Neutrophil (primary cell): ENCODE results near the gene SUSD4.

Source experiments
- H3K27ac ChIP-seq: fragments of 200-600 bp; sonication (generic); 2 replicates; pipeline ENCODE4 v1.5.1; 2016; ENCODE audit warnings: mild to moderate bottlenecking, moderate library complexity
- H3K27me3 ChIP-seq: fragments of 200-600 bp; sonication (generic); 2 replicates; pipeline ENCODE4 v1.6.0; 2016; ENCODE audit warnings: mild to moderate bottlenecking
- H3K36me3 ChIP-seq: fragments of 200-600 bp; sonication (generic); 2 replicates; pipeline ENCODE4 v1.5.1; 2017
- H3K4me1 ChIP-seq, 2 experiments: fragments of 200-600 bp in 1 of 2; sonication (generic) in 1 of 2; 1 replicate in 1 of 2; 2 replicates in 1 of 2; pipeline versions ENCODE4 v1.5.1 to v1.6.1; 2013 to 2016; ENCODE audit warnings: low read depth in 1 of 2, low read length in 1 of 2, mild to moderate bottlenecking in 1 of 2, moderate library complexity in 1 of 2; ENCODE audit not compliant: control insufficient read depth in 1 of 2, insufficient read depth in 1 of 2
- H3K4me3 ChIP-seq, 2 experiments: fragments of 200-600 bp in 1 of 2; sonication (generic) in 1 of 2; 1 replicate in 1 of 2; 2 replicates in 1 of 2; pipeline ENCODE4 v1.5.1; 2013 to 2016; ENCODE audit warnings: low read depth in 1 of 2, low read length in 1 of 2, mild to moderate bottlenecking in 1 of 2, moderate library complexity in 1 of 2
- H3K9me3 ChIP-seq: fragments of 200-600 bp; sonication (generic); 2 replicates; pipeline ENCODE4 v1.5.1; 2016
- TF ChIP-seq, protein P1 (sequence below): fragments of 200-600 bp; sonication (generic); IDR thresholded peaks from 2 replicates; pipeline ENCODE4 v1.5.1; 2016; ENCODE audit warnings: antibody characterized with exemption

SUSD4 gene

DNA sequence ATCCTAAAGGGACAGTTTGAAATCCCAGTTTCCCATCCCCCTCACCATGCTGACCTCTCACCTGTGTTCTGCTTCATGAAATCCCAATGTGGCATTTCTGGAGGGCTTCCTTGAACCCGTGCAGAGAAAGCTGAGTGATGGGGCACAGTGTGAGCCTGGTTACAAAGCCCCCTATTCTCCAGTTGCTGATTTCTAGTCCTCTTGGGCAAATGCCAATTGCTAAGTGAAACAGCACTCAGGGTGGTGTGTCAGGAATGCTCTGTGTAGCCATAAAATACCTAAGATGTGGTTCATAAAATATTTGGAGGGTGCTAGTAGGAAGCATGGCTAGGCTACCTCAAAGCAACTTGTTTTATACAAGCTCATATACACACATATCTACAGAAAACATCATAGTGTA, 32.0 kb downstream of the SUSD4 start:
- no peaks in the 10 kb centered on the region for H3K9me3 ChIP-seq
- H3K4me1 ChIP-seq: no peaks in the 10 kb centered on the region
- TF ChIP-seq, protein P1, sequence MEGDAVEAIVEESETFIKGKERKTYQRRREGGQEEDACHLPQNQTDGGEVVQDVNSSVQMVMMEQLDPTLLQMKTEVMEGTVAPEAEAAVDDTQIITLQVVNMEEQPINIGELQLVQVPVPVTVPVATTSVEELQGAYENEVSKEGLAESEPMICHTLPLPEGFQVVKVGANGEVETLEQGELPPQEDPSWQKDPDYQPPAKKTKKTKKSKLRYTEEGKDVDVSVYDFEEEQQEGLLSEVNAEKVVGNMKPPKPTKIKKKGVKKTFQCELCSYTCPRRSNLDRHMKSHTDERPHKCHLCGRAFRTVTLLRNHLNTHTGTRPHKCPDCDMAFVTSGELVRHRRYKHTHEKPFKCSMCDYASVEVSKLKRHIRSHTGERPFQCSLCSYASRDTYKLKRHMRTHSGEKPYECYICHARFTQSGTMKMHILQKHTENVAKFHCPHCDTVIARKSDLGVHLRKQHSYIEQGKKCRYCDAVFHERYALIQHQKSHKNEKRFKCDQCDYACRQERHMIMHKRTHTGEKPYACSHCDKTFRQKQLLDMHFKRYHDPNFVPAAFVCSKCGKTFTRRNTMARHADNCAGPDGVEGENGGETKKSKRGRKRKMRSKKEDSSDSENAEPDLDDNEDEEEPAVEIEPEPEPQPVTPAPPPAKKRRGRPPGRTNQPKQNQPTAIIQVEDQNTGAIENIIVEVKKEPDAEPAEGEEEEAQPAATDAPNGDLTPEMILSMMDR: no peak
- no peak overlapping the region for H3K27ac ChIP-seq
- H3K27me3 ChIP-seq: no peaks in the 10 kb centered on the region
- H3K36me3 ChIP-seq: no peaks in the 10 kb centered on the region
- no peak overlapping the region for H3K4me3 ChIP-seq

DNA sequence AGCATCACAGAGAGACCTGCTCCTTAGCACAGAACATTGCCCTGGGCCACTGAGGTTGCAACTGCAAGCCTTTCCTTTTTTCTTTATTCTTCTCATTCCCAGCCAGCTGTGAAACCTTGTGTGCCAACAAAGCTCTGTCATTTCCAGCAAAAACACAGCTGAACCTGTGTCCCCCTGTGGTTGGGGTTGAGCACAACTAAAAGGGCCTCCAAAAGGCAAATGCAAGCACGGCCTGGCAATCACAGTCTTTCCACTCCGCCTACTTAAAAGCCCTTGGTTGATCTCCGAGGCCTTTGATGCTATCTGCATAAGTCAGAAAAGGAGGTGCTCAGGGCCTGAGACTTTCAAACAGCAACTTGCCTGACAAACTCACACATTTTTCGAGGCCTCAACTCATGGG, 32.7 kb downstream of the SUSD4 start:
- Histone ChIP-seq H3K4me1 (no peaks in the 10 kb centered on the region), H3K36me3 (no peaks in the 10 kb centered on the region), H3K9me3 (no peaks in the 10 kb centered on the region), H3K27me3 (no peaks in the 10 kb centered on the region), H3K27ac (no peak overlapping the region), H3K4me3 (no peak overlapping the region)
- TF ChIP-seq, protein P1: no peak

DNA sequence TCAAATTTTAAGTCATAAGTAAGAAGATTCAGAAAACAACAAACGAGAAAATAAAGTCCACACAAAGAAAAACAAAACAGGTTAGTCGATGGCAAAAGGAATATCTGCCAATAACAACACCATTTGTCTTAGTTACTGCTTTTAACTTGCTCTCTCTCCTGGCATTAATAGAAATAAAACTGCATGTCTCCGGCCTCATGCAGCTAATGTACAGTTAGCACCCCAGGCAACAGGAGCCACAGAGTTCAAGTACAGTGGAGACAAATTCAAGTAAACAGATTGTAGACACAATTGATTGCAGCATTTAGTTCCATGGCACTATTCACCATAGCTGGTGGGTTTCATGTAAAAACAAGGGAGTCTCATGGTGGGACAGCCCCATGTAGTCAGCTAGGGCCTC, 33.5 kb downstream of the SUSD4 start:
- H3K4me3 ChIP-seq: no peak overlapping the region
- TF ChIP-seq, protein P1: no peak
- H3K4me1 ChIP-seq: no peaks in the 10 kb centered on the region
- H3K27ac ChIP-seq: no peak overlapping the region
- no peaks in the 10 kb centered on the region for H3K36me3 ChIP-seq
- H3K9me3 ChIP-seq: no peaks in the 10 kb centered on the region
- no peaks in the 10 kb centered on the region for H3K27me3 ChIP-seq

DNA sequence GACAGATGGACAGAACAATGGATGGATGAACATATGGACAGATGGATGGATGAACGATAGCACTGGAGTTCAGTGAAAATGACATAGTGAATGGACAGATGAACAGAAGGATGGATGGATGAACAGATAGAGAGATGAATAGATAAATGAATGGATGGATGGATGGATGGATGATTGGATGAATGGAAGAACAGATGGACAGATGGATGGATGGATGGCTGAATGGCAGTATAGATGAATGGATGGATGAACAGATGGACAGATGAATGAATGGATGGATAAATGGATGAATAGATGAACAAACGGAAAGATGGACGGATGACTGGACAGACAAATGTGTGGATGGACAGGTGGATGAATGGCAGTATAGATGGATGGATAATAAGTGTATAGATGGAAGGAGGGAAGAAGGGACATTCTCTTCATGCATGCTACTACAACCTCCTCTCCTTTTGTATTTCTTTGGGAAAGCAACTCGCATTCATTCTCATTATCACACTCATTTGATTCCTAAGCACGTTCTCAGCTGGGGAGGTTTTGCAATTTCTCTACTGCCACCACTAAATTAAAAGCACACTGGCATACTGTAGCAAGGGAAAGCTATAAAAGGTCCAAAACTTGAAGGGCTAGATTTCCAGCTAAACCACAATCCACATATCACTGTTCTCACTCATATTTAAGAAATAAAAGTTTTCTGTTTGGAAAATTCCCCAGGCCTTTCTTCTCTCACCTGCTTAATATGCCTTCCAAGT, 34.1 kb downstream of the SUSD4 start:
- H3K4me3 ChIP-seq: no peak overlapping the region
- H3K27ac ChIP-seq: no peak overlapping the region
- H3K9me3 ChIP-seq: no peaks in the 10 kb centered on the region
- H3K4me1 ChIP-seq: no peaks in the 10 kb centered on the region
- TF ChIP-seq, protein P1: no peak
- no peaks in the 10 kb centered on the region for H3K36me3 ChIP-seq
- no peaks in the 10 kb centered on the region for H3K27me3 ChIP-seq

DNA sequence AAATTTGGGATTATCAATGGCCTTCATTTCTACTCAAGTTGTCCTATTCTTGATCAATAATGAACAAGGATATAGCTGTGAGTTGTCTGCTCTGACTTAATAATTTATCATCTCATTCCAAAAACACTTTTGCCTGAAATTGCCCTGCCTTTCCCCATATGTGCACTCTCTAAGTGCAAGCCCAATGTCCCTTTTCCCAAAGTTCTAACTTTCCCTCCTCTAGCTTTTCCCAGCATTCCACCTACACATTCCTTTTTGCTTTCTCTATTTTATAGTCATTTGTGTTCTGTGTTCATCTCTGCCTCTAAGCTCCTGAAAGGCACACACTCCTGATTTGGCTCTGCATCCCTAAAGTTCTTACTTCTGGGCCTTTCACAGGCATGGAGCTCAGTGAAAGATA, 34.7 kb downstream of the SUSD4 start:
- no peak overlapping the region for H3K4me3 ChIP-seq

More for the DNA sequence above, 34.7 kb downstream of the SUSD4 start:
- Histone ChIP-seq H3K27ac (no peak overlapping the region), H3K9me3 (no peaks in the 10 kb centered on the region), H3K36me3 (no peaks in the 10 kb centered on the region), H3K4me1 (no peaks in the 10 kb centered on the region), H3K27me3 (no peaks in the 10 kb centered on the region)
- TF ChIP-seq, protein P1: no peak
